ENCODE results near the gene TSFM.

The TSFM gene

DNA sequence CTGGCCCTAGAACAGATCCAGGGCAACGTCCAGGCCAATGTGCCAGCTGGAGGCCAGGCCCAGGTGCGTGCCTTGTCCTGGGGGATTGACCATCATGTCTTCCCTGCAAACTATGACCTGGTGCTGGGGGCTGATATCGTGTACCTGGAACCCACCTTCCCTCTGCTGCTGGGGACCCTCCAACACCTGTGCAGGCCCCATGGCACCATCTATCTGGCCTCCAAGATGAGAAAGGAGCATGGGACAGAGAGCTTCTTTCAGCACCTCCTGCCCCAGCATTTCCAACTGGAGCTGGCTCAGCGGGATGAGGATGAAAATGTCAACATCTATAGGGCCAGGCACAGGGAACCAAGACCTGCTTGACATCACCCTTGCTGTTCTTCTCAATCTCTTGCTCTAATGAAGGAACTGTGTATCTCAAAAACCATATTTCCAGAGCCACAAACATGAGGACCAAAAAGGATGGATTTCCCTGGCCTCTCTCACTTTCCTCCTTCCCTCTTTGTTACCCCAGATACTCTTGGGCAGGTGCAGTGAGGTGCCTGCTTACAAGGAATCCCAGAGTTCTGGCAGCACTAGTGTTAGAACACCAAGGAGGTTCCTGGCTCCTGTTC lies 2.2 kb upstream of the TSFM start:
- H3K9me3 Mint-ChIP-seq, result no peaks in the 10 kb centered on the region
- H3K27ac Mint-ChIP-seq, result no peak overlapping the region
- peaks cover 23% of the 10 kb centered on the region for H3K4me1 Mint-ChIP-seq
- no peak for DNase-seq
- no peaks in the 10 kb centered on the region for H3K27me3 Mint-ChIP-seq
- ATAC-seq, result no peak
- no peak overlapping the region for H3K4me3 Mint-ChIP-seq

DNA sequence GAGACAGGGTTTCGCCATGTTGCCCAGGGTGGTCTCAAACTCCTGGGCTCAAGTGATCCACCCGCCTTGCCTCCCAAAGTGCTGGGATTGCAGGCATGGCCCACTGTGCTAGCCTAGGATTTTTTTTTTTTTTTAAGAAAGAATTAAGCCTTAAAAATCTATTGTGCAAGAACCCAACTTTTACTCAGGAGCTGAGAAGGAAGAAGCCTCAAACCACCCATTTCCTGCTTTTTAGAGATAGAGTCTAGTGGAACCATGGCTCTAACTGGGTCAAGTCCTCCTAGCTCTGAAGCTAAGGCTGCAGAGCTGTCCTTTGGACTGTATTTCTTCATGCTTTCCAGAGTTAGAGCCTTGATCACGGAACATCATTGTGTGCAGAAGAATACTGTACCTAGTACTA lies 1.3 kb upstream of the TSFM start:
- Mint-ChIP-seq H3K4me3 (no peak overlapping the region), H3K4me1 (peaks cover 23% of the 10 kb centered on the region), H3K27me3 (no peaks in the 10 kb centered on the region), H3K9me3 (no peaks in the 10 kb centered on the region), H3K27ac (no peak overlapping the region)
- DNase-seq (no peak), ATAC-seq (no peak)

DNA sequence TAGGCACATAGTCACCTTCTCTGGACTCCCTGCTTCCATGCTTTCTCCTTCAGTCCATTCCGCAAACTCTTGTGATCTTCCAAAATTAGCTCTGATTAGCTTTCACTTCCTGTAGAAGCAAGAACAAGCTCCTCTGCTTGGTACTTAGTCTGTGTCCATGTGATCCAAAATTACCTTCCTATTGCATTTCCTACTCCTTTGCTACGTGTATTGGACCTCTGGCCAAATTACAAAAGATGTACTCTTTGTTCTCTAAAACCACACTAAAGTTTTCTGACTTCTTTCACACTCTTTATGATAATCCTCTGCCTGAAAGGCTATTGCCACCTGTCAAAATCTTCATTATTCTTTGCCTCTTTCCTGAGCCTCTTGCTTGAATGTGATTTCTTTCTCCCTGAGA lies 786 bp upstream of the TSFM start:
- DNase-seq (no peak), ATAC-seq (no peak)
- Mint-ChIP-seq H3K4me1 (peaks cover 23% of the 10 kb centered on the region), H3K27ac (peak overlapping the region in 1 of 2 donors; percentile 96), H3K9me3 (no peaks in the 10 kb centered on the region), H3K4me3 (no peak overlapping the region), H3K27me3 (no peaks in the 10 kb centered on the region)

DNA sequence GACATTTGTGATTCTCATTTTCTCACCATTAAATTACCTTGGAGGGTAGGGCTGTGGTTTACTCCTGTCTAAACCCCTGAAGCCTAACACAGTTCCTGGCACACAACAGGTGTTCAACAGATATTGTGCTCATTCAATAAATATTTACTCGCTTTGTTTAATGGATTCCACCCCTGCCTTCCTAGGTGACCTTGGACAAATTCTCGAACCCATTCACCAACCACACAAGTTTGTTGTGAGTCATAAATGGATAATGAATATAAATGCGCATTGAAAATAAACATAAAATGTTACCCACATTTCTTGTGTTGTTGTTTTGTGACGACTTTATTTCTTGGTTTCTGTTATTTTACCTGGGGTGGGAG lies 362 bp upstream of the TSFM start:
- peak overlapping the region; percentile 96 to 97 for H3K27ac Mint-ChIP-seq
- peaks cover 23% of the 10 kb centered on the region for H3K4me1 Mint-ChIP-seq
- H3K9me3 Mint-ChIP-seq, result no peaks in the 10 kb centered on the region

DNA sequence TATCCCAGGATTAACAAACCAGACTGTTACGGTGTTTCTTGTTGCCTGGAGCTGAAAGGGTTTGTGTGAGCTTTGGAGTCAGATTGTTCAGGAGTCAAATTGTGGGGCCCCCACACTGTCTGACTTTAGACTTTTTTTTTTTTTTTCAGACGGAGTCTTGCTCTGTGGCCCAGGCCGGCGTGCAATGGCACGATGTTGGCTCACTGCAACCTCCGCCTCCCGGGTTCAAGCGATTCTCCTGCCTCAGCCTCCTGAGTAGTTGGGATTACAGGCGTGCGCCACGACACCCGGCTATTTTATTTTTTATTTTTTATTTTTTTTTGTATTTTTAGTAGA lies 847 bp downstream of the TSFM start:
- Mint-ChIP-seq H3K9me3 (no peaks in the 10 kb centered on the region), H3K27me3 (no peaks in the 10 kb centered on the region), H3K4me3 (peak overlapping the region; percentile 94 to 99), H3K4me1 (peaks cover 23% of the 10 kb centered on the region), H3K27ac (peak overlapping the region in 1 of 2 donors; percentile 96)
- DNase-seq (no peak), ATAC-seq (no peak)

More for the DNA sequence above, 362 bp upstream of the TSFM start:
- peak; percentile 3 for ATAC-seq
- Mint-ChIP-seq H3K4me3 (peak overlapping the region; percentile 94 to 99), H3K27me3 (no peaks in the 10 kb centered on the region)
- no peak for DNase-seq

DNA sequence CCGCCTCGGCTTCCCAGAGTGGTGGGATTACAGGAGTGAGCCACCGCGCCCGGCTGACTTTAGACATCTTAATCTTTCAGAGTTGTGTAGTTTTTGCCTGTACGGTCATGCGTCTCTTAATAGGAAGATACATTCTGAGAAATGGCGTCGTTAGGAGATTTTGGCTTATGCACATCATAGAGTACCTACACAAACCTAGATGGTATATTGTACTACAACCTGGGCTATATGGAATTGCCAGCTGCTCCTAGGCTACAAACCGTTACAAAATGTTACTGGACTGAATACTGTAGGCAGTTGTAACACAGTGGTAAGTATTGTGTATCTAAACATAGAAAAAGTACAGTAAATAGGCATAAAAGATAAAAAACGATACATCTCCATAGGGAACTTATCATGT lies 1.3 kb downstream of the TSFM start:
- peaks cover 23% of the 10 kb centered on the region for H3K4me1 Mint-ChIP-seq
- no peaks in the 10 kb centered on the region for H3K9me3 Mint-ChIP-seq
- DNase-seq, result no peak
- peak overlapping the region in 1 of 2 donors; percentile 42 for H3K27ac Mint-ChIP-seq
- no peaks in the 10 kb centered on the region for H3K27me3 Mint-ChIP-seq
- H3K4me3 Mint-ChIP-seq, result peak overlapping the region; percentile 62 to 70
- ATAC-seq, result no peak

DNA sequence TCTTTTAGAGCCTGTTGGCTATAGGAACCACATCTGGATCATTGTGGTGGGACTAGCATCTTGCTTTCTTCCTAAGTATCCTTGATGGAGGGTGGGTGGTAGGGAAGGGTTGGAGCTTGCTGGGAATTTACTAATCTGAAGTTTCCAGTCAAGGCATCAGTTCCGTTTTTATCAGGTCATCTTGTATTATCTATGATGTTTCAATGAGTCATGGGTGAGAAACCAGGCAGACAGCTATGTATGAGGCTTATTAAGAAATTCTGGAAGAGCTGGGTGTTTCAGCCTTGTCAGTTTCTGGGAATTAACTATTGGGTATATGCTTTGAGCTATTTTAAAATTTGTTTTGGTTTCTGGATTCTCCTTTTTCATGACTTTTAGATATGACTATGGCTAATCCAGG lies 11.3 kb downstream of the TSFM start:
- no peaks in the 10 kb centered on the region for H3K9me3 Mint-ChIP-seq
- no peaks in the 10 kb centered on the region for H3K27me3 Mint-ChIP-seq
- H3K4me1 Mint-ChIP-seq, result peaks cover 9% of the 10 kb centered on the region
- ATAC-seq (no peak), DNase-seq (no peak)
- no peak overlapping the region for H3K27ac Mint-ChIP-seq
- no peak overlapping the region for H3K4me3 Mint-ChIP-seq

DNA sequence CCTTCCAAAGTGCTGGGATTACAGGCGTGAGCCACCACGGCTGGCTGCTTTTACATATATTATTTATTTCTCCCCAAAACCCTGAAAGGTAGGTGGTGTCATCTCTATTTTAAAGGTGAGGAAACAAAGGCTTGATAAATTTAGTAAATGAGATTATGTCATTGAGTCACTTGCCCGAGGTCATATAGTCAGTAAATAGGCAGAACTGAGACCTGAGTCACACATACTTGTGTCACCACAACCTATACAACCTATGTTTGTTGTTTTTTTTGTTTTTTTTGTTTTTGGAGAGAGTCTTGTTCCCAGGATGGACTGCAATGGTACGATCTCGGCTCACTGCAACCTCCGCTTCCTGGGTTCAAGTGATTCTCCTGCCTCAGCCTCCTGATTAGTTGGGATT lies 12.8 kb downstream of the TSFM start:
- DNase-seq (no peak), ATAC-seq (no peak)
- peak overlapping the region in 1 of 2 donors; percentile 40 for H3K27ac Mint-ChIP-seq
- H3K9me3 Mint-ChIP-seq, result no peaks in the 10 kb centered on the region
- peaks cover 9% of the 10 kb centered on the region for H3K4me1 Mint-ChIP-seq
- H3K4me3 Mint-ChIP-seq, result no peak overlapping the region
- no peaks in the 10 kb centered on the region for H3K27me3 Mint-ChIP-seq

DNA sequence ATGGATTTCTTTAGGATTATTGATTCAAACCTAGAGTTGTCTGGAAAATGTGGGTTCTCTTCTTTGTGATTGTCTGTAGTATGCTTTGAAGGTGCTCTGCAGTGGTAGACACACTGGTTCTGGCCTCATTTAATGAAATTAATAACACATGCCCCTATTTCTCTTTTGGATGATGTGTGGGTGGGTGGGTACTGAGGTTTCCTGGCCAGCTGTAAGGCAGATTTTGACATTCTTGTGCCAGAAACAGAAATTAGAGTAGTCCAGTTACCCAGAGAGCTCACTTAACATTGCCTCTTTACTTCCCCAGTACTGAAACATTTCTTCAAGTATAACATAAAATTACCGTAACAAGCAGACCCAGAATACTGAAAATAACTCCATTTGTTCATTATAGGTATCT lies 14.4 kb downstream of the TSFM start:
- H3K4me3 Mint-ChIP-seq, result no peak overlapping the region
- DNase-seq, result no peak
- peak overlapping the region in 1 of 2 donors; percentile 4 for H3K27ac Mint-ChIP-seq
- peaks cover 9% of the 10 kb centered on the region for H3K4me1 Mint-ChIP-seq
- H3K9me3 Mint-ChIP-seq, result no peaks in the 10 kb centered on the region
- ATAC-seq, result no peak
- H3K27me3 Mint-ChIP-seq, result no peaks in the 10 kb centered on the region

DNA sequence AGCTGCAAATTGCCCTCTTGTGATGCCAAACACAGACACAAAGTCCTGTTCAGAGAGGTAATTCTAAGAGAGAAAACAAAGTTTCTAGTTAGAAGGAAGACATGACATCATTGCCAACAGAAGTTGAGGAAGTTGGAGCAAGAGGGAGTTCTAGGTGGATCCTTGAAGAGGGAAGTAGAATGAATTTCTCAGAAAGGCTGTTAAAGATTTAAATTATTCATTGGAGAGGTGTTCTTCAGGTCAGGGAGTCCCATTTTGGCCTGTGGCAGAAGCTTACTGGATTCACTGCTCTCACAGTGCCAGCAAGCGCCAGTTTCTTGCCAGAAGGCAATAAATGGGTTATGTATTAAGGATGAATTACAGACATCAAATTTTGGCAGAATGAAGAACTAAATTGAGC lies 15.3 kb downstream of the TSFM start:
- Mint-ChIP-seq H3K9me3 (no peaks in the 10 kb centered on the region), H3K27ac (no peak overlapping the region), H3K4me1 (peaks cover 15% of the 10 kb centered on the region), H3K27me3 (no peaks in the 10 kb centered on the region), H3K4me3 (no peak overlapping the region)
- DNase-seq (no peak), ATAC-seq (no peak)

DNA sequence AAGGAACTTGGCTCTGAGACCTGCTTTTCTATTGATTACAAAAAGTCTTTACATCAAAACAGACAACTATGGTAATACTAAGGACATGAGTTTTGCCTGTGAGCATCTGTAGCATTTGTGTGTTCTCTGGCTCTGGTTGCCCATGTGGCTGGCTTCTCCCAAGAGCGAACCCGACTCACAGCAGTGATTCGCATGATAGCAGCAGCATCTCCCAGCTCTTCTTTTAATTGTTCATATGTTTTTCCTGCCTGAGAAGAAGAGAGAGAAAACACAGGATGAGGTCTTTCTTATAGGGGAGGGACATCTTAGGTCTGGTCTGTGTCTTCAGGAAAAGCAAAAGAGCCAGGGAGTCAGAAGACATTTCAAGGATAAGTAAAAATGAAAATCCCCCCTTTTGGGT lies 18.4 kb downstream of the TSFM start:
- Mint-ChIP-seq H3K4me1 (peaks cover 7% of the 10 kb centered on the region), H3K27ac (no peak overlapping the region), H3K4me3 (no peak overlapping the region), H3K9me3 (no peaks in the 10 kb centered on the region), H3K27me3 (no peaks in the 10 kb centered on the region)
- ATAC-seq (no peak), DNase-seq (no peak)

DNA sequence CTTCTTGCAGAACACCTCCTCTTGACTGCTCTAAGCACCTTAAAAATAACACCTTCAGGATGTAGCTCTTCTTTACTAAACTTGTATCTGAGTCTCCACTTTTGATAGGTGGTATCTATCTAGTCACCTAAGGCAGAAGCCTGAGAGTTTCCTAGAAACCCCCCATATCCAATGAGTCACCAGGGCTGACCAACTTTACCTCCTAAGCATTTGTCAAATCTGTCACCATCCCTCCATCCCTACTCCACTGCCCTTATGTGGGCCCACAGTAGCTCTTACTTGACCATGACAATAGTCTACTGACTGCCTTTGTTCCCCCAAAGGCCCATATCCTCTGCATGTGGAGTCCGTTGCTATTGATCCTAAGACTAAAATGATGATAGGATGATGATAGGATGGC lies 20.0 kb downstream of the TSFM start:
- peak overlapping the region in 1 of 2 donors; percentile 21 for H3K27ac Mint-ChIP-seq
- no peak overlapping the region for H3K4me3 Mint-ChIP-seq
- H3K9me3 Mint-ChIP-seq, result no peaks in the 10 kb centered on the region
- peaks cover 7% of the 10 kb centered on the region for H3K4me1 Mint-ChIP-seq
- DNase-seq (no peak), ATAC-seq (no peak)
- H3K27me3 Mint-ChIP-seq, result no peaks in the 10 kb centered on the region

DNA sequence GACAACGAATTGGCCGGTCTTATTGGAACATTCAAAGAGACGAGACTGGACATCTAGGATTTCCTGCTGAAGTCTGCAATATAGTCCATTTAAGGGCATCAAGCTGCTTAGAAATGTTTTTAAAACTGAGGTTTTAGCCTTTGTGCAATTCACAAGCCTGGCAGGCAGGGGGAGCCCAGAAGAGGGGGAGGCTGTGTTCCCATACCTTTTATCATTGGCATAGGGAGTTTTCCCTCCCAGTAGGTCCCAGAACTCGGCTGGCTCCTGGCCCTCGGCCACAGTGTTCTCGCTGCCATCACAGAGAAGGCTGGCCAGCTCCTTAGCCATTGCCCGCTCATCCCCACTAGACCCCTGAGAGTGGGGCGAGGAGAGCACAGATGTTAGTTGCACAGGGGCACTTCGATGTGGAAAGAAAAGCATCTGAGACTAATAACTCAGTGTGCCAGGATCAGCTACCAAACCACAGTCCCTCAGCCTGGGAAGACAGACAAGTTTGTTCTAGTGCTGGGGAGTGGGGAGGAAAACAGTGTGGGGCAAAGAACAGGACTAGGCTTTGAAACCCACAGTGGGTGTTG lies 20.8 kb downstream of the TSFM start:
- Mint-ChIP-seq H3K27ac (no peak overlapping the region), H3K27me3 (no peaks in the 10 kb centered on the region), H3K9me3 (no peaks in the 10 kb centered on the region), H3K4me3 (no peak overlapping the region), H3K4me1 (peaks cover 7% of the 10 kb centered on the region)
- DNase-seq (peak in 1 of 2 donors; percentile 23), ATAC-seq (peak; percentile 45)

DNA sequence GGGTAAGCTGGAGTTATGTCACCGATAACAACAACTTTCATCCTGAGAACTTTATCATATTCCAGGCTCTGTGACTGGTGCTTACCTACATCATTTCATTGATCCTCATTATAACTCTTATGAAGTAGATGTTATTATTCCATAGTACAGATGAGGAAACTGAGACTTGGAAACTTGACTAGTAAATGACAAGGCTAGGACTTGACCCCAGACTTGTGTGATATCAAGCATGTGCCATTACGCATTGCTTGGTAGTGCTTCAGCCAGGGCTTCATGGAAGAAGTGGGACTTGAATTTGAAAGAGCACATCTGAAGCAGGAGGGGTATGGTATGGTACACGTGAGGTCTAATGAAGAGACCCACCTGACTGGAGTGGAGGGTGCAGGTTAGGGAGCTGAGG lies 24.1 kb downstream of the TSFM start:
- Mint-ChIP-seq H3K27ac (no peak overlapping the region), H3K4me3 (no peak overlapping the region), H3K4me1 (peaks cover 7% of the 10 kb centered on the region), H3K27me3 (no peaks in the 10 kb centered on the region), H3K9me3 (no peaks in the 10 kb centered on the region)
- no peak for DNase-seq
- no peak for ATAC-seq

DNA sequence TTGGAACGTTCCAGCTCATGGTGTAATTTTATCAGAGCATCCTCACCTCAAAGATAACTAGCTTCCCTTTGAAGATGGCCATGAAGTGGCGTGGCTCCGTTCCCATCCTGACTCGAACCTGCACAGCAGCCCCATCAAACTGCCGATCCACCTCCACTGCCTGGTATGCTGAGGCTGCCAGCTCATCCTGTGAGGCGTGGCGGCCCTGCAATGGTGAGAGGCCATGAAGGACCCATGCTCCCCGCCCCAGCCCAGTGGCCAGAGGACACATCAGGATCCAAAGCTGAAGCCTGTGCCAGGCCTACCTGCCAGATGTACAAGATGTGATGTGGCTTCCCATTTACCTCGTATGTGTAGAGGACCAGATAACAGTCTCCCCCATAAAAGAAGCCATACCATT lies 24.7 kb downstream of the TSFM start:
- DNase-seq (no peak), ATAC-seq (no peak)
- Mint-ChIP-seq H3K27ac (no peak overlapping the region), H3K4me3 (no peak overlapping the region), H3K9me3 (no peaks in the 10 kb centered on the region), H3K27me3 (no peaks in the 10 kb centered on the region), H3K4me1 (peaks cover 5% of the 10 kb centered on the region)

DNA sequence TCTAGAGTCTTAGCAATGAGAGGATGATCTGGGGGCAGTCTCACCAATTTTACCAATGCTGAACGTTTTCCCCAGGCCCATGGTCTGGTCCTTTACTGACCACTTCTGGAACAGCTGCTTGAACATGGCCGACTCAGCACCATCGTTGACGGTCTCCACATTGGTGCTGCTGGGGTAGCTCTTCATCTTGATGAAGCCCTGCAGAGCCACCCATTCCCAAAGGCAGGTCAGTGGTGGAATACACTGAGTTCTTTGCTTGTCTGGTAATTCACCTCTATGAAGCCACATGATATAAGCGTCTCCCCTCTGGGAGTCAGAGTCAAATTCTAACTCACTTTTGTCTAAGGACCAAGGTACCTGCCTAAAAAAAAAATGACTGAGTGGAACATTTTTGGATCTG lies 25.8 kb downstream of the TSFM start:
- ATAC-seq (no peak), DNase-seq (no peak)
- H3K4me3 Mint-ChIP-seq, result no peak overlapping the region
- no peaks in the 10 kb centered on the region for H3K9me3 Mint-ChIP-seq
- no peaks in the 10 kb centered on the region for H3K27me3 Mint-ChIP-seq
- H3K27ac Mint-ChIP-seq, result no peak overlapping the region
- H3K4me1 Mint-ChIP-seq, result no peaks in the 10 kb centered on the region

DNA sequence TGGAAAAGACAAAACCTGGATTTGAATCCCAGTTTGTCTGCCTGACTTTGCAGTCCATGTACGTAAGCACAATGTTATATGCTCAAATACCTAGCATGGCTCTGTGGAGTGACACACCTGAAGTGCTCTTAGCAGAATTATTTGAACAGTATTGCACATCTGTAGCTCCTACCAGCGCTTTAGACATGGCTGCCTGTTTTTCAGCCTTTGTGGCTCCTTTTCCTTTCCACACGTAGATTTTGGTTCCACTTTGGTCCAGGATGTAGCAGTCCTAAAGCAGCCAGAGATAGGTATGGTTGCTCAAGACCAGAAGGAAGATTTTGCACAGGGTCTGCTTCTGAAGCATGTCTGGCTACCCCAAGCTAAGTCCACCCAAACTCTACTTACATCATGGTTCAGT lies 26.8 kb downstream of the TSFM start:
- H3K4me1 Mint-ChIP-seq, result peaks cover 2% of the 10 kb centered on the region
- no peaks in the 10 kb centered on the region for H3K9me3 Mint-ChIP-seq
- ATAC-seq, result no peak
- no peak for DNase-seq
- no peaks in the 10 kb centered on the region for H3K27me3 Mint-ChIP-seq
- no peak overlapping the region for H3K4me3 Mint-ChIP-seq
- H3K27ac Mint-ChIP-seq, result no peak overlapping the region
